ENCODE results near the gene ALX4. TPM values are rescaled to one million over a fixed set of nuclear protein-coding genes. Genes with fewer than 3 reads are reported as not detected.

The ALX4 gene
- polyA plus RNA-seq, 2 donors: under 0.01 TPM; not detected in 1

DNA sequence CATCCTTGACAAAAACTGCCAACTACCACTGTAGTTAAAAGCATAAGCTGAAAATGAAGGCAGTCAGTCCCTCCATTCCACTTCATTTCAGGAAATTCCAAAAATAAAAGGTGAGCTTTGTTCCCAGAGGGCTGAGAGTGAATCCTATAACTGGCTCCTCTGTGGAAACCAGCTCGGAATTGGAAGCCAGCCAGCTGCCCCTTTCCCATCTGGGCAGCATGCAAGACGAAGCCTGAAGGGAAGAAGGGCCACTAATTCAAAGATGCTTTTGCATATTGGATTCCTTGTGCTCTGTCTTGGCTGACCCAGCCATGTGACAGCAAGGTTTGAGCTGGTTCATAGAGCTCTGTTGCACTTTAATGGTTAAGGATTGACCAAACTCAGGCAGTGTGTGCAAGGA lies 83.4 kb downstream of the ALX4 start:
- Histone ChIP-seq H3K27me3 (ENCODE audit: control insufficient read depth in 1 of 2, insufficient read depth in 2 of 2, low read length in 2 of 2) (no peaks in the 10 kb centered on the region), H3K27ac (ENCODE audit: low read depth in 2 of 2, low read length in 1 of 2) (no peak overlapping the region), H3K36me3 (ENCODE audit: control insufficient read depth in 2 of 2, insufficient read depth in 2 of 2, low read length in 1 of 2) (peaks cover 0 to 2% of the 10 kb centered on the region in 2 donors), H3K4me3 (ENCODE audit: low read depth in 1 of 2, low read length in 2 of 2) (no peak overlapping the region), H3K9me3 (ENCODE audit: control insufficient read depth in 2 of 2, insufficient read depth in 1 of 2, low read depth in 1 of 2, low read length in 1 of 2) (no peaks in the 10 kb centered on the region), H3K4me1 (ENCODE audit: control insufficient read depth in 2 of 2, insufficient read depth in 2 of 2, low read length in 1 of 2) (no peaks in the 10 kb centered on the region)
- WGBS, 2 donors: 76 to 78% methylated on average over 2 of the region's 2 CpGs

DNA sequence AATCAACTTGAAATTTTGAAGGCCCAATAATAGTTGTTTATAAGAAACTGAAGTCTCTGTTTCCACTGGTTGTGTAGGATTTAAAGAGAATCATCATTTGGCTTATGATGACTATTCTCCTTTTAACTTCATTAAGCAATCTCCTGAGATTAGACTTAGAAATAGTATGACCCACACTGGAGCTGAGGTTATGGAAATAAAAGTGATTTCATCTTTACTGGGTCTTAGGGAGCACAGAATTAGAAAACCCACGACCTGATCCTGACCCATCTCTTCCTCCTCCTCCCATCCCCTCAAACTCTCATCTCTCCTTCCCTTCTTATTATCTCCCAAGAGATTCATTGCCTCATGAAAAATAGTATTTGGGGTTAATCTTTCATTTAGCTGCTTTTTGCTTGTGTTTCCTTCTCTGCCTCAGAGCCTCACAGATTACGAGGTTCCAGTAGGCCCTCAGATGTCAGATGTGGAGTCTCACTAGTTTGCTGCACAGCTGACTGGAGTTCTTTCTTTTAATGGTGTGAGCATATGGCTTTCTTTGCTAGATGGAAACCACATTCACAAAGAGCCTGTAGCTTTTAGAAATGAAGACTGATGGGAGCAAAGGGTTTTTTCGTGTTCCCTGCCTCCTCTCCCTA lies 85.0 kb downstream of the ALX4 start:
- Histone ChIP-seq H3K9me3 (ENCODE audit: control insufficient read depth in 2 of 2, insufficient read depth in 1 of 2, low read depth in 1 of 2, low read length in 1 of 2) (no peaks in the 10 kb centered on the region), H3K36me3 (ENCODE audit: control insufficient read depth in 2 of 2, insufficient read depth in 2 of 2, low read length in 1 of 2) (peaks cover 0 to under 1% of the 10 kb centered on the region in 2 donors), H3K4me3 (ENCODE audit: low read depth in 1 of 2, low read length in 2 of 2) (no peak overlapping the region), H3K27ac (ENCODE audit: low read depth in 2 of 2, low read length in 1 of 2) (no peak overlapping the region), H3K27me3 (ENCODE audit: control insufficient read depth in 1 of 2, insufficient read depth in 2 of 2, low read length in 2 of 2) (no peaks in the 10 kb centered on the region), H3K4me1 (ENCODE audit: control insufficient read depth in 2 of 2, insufficient read depth in 2 of 2, low read length in 1 of 2) (no peaks in the 10 kb centered on the region)
- WGBS, 2 donors: 88 to 91% methylated on average over 3 of the region's 3 CpGs

DNA sequence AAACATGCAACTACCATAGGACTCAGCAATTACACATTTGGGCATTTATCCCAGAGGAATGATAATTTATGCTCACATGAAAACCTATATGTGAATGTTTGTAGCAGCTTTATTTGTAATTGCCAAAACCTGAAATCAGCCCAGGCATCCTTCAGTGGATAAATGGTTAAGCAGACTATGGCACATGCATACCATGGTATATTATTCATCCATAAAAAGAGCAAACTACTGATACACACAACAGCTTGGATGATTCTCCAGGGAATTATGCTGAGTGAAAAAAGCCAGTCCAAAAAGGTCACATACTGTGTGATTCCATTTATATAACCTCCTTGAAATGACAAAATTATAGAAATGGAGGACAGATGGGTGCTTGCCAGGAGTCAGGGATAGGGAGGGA lies 86.7 kb downstream of the ALX4 start:
- H3K36me3 ChIP-seq (ENCODE audit: control insufficient read depth in 2 of 2, insufficient read depth in 2 of 2, low read length in 1 of 2): no peaks in the 10 kb centered on the region
- no peak overlapping the region for H3K4me3 ChIP-seq (ENCODE audit: low read depth in 1 of 2, low read length in 2 of 2)
- H3K9me3 ChIP-seq (ENCODE audit: control insufficient read depth in 2 of 2, insufficient read depth in 1 of 2, low read depth in 1 of 2, low read length in 1 of 2): no peaks in the 10 kb centered on the region
- H3K4me1 ChIP-seq (ENCODE audit: control insufficient read depth in 2 of 2, insufficient read depth in 2 of 2, low read length in 1 of 2): no peaks in the 10 kb centered on the region
- no peak overlapping the region for H3K27ac ChIP-seq (ENCODE audit: low read depth in 2 of 2, low read length in 1 of 2)
- no peaks in the 10 kb centered on the region for H3K27me3 ChIP-seq (ENCODE audit: control insufficient read depth in 1 of 2, insufficient read depth in 2 of 2, low read length in 2 of 2)

GRCh38 chr11:44221992-44222391 lies 87.9 kb downstream of the ALX4 start:
- H3K27me3 ChIP-seq (ENCODE audit: control insufficient read depth in 1 of 2, insufficient read depth in 2 of 2, low read length in 2 of 2): no peaks in the 10 kb centered on the region
- H3K27ac ChIP-seq (ENCODE audit: low read depth in 2 of 2, low read length in 1 of 2): no peak overlapping the region
- no peak overlapping the region for H3K4me3 ChIP-seq (ENCODE audit: low read depth in 1 of 2, low read length in 2 of 2)
- H3K36me3 ChIP-seq (ENCODE audit: control insufficient read depth in 2 of 2, insufficient read depth in 2 of 2, low read length in 1 of 2): no peaks in the 10 kb centered on the region
- WGBS, 2 donors: 78 to 79% methylated on average over 2 of the region's 2 CpGs
- H3K4me1 ChIP-seq (ENCODE audit: control insufficient read depth in 2 of 2, insufficient read depth in 2 of 2, low read length in 1 of 2): no peaks in the 10 kb centered on the region
- no peaks in the 10 kb centered on the region for H3K9me3 ChIP-seq (ENCODE audit: control insufficient read depth in 2 of 2, insufficient read depth in 1 of 2, low read depth in 1 of 2, low read length in 1 of 2)

DNA sequence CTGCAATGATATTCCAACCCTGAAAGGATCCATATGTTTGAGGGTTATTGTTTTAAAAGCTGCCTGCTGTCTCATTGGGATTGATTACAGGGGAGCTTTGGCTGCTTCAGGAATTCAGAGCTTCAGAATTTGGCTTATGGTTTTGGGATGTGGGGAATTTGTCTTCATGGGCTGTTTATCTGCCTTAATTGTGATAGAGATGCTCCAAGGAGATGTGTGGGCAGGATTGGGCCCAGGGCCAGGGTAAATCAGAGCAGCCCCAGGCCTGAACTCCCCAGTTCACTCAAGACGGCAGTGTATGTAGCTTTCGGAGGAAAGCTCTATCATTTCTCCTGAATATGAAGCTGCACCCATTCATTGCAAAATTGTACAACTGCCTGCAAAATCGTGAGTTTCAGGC lies 88.5 kb downstream of the ALX4 start:
- H3K36me3 ChIP-seq (ENCODE audit: control insufficient read depth in 2 of 2, insufficient read depth in 2 of 2, low read length in 1 of 2): no peaks in the 10 kb centered on the region
- no peak overlapping the region for H3K4me3 ChIP-seq (ENCODE audit: low read depth in 1 of 2, low read length in 2 of 2)
- H3K9me3 ChIP-seq (ENCODE audit: control insufficient read depth in 2 of 2, insufficient read depth in 1 of 2, low read depth in 1 of 2, low read length in 1 of 2): no peaks in the 10 kb centered on the region
- no peaks in the 10 kb centered on the region for H3K27me3 ChIP-seq (ENCODE audit: control insufficient read depth in 1 of 2, insufficient read depth in 2 of 2, low read length in 2 of 2)
- no peaks in the 10 kb centered on the region for H3K4me1 ChIP-seq (ENCODE audit: control insufficient read depth in 2 of 2, insufficient read depth in 2 of 2, low read length in 1 of 2)
- whole genome bisulfite sequencing, 2 donors: 75 to 78% methylated on average over 3 of the region's 3 CpGs
- no peak overlapping the region for H3K27ac ChIP-seq (ENCODE audit: low read depth in 2 of 2, low read length in 1 of 2)

DNA sequence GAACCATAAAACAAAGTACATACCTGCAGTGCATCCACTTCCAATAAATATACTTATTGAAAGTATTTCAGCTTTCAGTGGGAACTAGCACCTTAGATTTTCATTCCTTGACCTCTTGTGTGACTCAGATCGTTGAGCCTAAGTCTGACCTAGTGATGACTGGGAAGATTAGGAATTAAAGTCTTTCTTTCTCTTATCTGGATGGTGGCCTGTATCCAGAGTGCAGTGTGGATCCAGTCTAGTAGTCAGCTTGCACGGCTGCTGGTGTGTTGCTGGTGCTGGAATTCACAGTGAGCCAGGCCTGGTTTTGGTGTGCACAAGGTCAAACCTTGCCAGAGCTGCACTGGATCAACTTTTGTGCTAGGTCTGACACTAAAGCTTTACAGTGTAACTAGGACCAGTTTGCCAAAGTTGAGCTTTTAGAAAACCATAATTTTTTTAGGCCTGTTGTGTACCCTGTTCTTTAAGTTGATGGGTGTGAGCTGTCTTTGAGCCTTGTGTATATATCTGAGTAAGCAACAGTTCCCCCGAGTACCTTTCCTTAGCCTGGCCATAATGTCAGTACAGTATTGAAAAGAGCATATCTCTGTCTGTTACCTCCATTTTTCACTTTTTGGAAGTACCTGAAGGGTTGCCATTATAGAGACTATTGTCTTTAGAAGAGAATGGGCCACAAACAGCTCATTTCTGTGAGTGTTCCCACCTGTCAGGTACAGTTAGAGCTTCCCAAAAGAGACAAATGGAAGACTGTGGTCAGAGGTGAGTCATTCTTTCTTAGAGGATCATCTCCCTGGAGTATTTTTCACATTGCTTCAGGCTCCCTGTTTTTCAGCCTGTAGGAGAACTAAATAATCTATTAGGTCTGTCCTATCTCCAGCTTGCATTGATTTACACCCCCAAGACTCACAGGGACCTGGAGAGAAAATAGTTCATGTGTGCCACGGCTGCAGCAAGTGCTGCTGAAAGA lies 89.8 kb downstream of the ALX4 start:
- no peaks in the 10 kb centered on the region for H3K4me1 ChIP-seq (ENCODE audit: control insufficient read depth in 2 of 2, insufficient read depth in 2 of 2, low read length in 1 of 2)
- H3K36me3 ChIP-seq (ENCODE audit: control insufficient read depth in 2 of 2, insufficient read depth in 2 of 2, low read length in 1 of 2): no peaks in the 10 kb centered on the region
- H3K27ac ChIP-seq (ENCODE audit: low read depth in 2 of 2, low read length in 1 of 2): no peak overlapping the region
- H3K9me3 ChIP-seq (ENCODE audit: control insufficient read depth in 2 of 2, insufficient read depth in 1 of 2, low read depth in 1 of 2, low read length in 1 of 2): no peaks in the 10 kb centered on the region
- H3K27me3 ChIP-seq (ENCODE audit: control insufficient read depth in 1 of 2, insufficient read depth in 2 of 2, low read length in 2 of 2): no peaks in the 10 kb centered on the region
- no peak overlapping the region for H3K4me3 ChIP-seq (ENCODE audit: low read depth in 1 of 2, low read length in 2 of 2)
- WGBS, 2 donors: 82 to 88% methylated on average over 4 of the region's 4 CpGs

DNA sequence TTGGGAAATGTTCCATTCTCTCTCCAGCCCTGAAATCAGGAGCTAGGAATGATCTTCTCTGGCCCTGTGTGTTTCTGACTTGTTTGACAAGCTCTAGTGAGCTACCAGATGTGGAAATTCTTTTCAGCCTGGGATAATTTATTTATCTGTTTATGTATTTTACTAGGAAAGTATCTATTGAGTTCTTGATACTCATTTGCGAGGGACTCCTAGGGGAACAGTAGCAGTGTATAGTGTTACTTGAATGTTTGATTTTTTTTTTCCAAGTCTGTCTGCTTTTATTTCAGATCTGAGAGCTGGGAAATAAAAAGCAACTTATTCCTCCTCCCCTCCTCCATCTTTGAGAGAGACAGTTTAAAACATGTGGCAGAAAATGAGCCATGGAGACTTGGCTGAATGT lies 92.5 kb downstream of the ALX4 start:
- WGBS, 2 donors: 83 to 93% methylated on average over 1 of the region's 1 CpG
- Histone ChIP-seq H3K9me3 (ENCODE audit: control insufficient read depth in 2 of 2, insufficient read depth in 1 of 2, low read depth in 1 of 2, low read length in 1 of 2) (no peaks in the 10 kb centered on the region), H3K4me1 (ENCODE audit: control insufficient read depth in 2 of 2, insufficient read depth in 2 of 2, low read length in 1 of 2) (no peaks in the 10 kb centered on the region), H3K36me3 (ENCODE audit: control insufficient read depth in 2 of 2, insufficient read depth in 2 of 2, low read length in 1 of 2) (no peaks in the 10 kb centered on the region), H3K4me3 (ENCODE audit: low read depth in 1 of 2, low read length in 2 of 2) (no peak overlapping the region), H3K27me3 (ENCODE audit: control insufficient read depth in 1 of 2, insufficient read depth in 2 of 2, low read length in 2 of 2) (no peaks in the 10 kb centered on the region), H3K27ac (ENCODE audit: low read depth in 2 of 2, low read length in 1 of 2) (no peak overlapping the region)

DNA sequence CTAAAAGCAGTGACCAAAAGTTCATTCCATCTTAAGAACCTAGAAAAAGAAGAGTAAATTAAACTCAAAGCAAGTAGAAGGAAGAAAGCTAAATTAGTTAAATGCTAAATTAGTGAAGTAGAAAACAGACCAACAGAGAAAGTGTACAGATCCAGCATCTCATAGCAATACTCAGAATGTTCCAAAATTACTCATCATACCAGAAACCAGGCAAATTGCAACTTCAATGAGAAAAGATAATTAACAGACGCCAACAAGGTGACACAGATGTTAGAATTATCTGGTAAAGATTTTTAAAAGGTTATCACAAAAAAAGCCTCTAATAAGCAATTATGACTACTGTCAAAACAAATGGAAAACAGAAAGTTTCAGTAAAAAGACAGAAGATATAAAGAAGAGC lies 96.8 kb downstream of the ALX4 start:
- Histone ChIP-seq H3K9me3 (ENCODE audit: control insufficient read depth in 2 of 2, insufficient read depth in 1 of 2, low read depth in 1 of 2, low read length in 1 of 2) (no peaks in the 10 kb centered on the region), H3K27ac (ENCODE audit: low read depth in 2 of 2, low read length in 1 of 2) (no peak overlapping the region), H3K36me3 (ENCODE audit: control insufficient read depth in 2 of 2, insufficient read depth in 2 of 2, low read length in 1 of 2) (no peaks in the 10 kb centered on the region), H3K4me1 (ENCODE audit: control insufficient read depth in 2 of 2, insufficient read depth in 2 of 2, low read length in 1 of 2) (no peaks in the 10 kb centered on the region), H3K4me3 (ENCODE audit: low read depth in 1 of 2, low read length in 2 of 2) (no peak overlapping the region), H3K27me3 (ENCODE audit: control insufficient read depth in 1 of 2, insufficient read depth in 2 of 2, low read length in 2 of 2) (no peaks in the 10 kb centered on the region)
- WGBS, 2 donors: 85 to 91% methylated on average over 1 of the region's 1 CpG

DNA sequence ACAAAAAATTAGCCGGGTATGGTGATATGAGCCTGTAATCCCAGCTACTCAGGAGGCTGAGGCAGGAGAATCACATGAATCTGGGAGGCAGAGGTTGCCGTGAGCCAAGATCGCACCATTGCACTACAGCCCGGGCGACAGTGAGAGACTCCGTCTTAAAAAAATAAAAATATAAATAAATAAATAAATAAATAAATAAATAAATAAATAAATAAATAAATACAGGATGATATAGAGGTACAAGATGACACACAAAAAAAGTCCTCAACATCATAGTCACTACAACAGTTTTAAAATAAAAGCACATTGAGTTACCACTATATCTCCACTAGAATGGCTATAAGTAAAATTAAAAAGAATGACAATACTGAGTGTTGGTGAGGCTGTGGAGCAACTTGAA lies 97.8 kb downstream of the ALX4 start:
- Histone ChIP-seq H3K4me3 (ENCODE audit: low read depth in 1 of 2, low read length in 2 of 2) (no peak overlapping the region), H3K27ac (ENCODE audit: low read depth in 2 of 2, low read length in 1 of 2) (no peak overlapping the region), H3K27me3 (ENCODE audit: control insufficient read depth in 1 of 2, insufficient read depth in 2 of 2, low read length in 2 of 2) (no peaks in the 10 kb centered on the region), H3K36me3 (ENCODE audit: control insufficient read depth in 2 of 2, insufficient read depth in 2 of 2, low read length in 1 of 2) (peaks cover 3% of the 10 kb centered on the region in 2 donors), H3K4me1 (ENCODE audit: control insufficient read depth in 2 of 2, insufficient read depth in 2 of 2, low read length in 1 of 2) (no peaks in the 10 kb centered on the region), H3K9me3 (ENCODE audit: control insufficient read depth in 2 of 2, insufficient read depth in 1 of 2, low read depth in 1 of 2, low read length in 1 of 2) (no peaks in the 10 kb centered on the region)
- WGBS, 2 donors: 98 to 99% methylated on average over 6 of the region's 6 CpGs
